Caco-2 (cell line): Measurements from ENCODE around the gene CLSTN1. TPM values are rescaled to one million over a fixed set of nuclear protein-coding genes. Genes with fewer than 3 reads are reported as not detected.

ENCODE experiments used
- BruUV-seq: library from RNA; stranded (reverse); fragments of 400-500 nt; replicated peaks from 2 replicates; lab custom pipeline; 2021; lab: Mats Ljungman, UMichigan
- CTCF ChIA-PET: fragments of 300-600 bp; sonication (Branson Sonifier 250); formaldehyde crosslinking; loops from one replicate; lab custom pipeline; 2022; ENCODE audit warnings: antibody characterized with exemption; lab: Charles Lee
- POLR2A ChIA-PET: fragments of 300-600 bp; sonication (Branson Sonifier 250); formaldehyde crosslinking; loops from one replicate; lab custom pipeline; 2022; ENCODE audit warnings: antibody characterized with exemption; lab: Charles Lee
- DNase-seq, 2 experiments: peaks; one replicate each; pipeline versions ENCODE4 v3.0.0 to v3.0.0-alpha.2; 2020 to 2022
- H3K27me3 ChIP-seq: replicated peaks from 2 replicates; pipeline ENCODE4 v1.6.0; 2011; ENCODE audit warnings: low read length; ENCODE audit not compliant: control insufficient read depth, insufficient read depth
- H3K36me3 ChIP-seq: 2 replicates; pipeline ENCODE4 v1.5.1; 2011; ENCODE audit warnings: low read length; ENCODE audit not compliant: control insufficient read depth, insufficient read depth
- H3K4me1 ChIP-seq: fragments of 250-450 bp; sonication (Bioruptor Pico); 2 replicates; pipeline ENCODE4 v1.5.1; 2020; ENCODE audit warnings: mild to moderate bottlenecking
- H3K4me3 ChIP-seq: 2 replicates; pipeline ENCODE4 v1.5.1; 2011; ENCODE audit warnings: low read depth, mild to moderate bottlenecking, control low read depth, low read length
- H3K9me3 ChIP-seq: fragments of 250-450 bp; sonication (Bioruptor Pico); 2 replicates; pipeline ENCODE4 v1.5.1; 2020; ENCODE audit warnings: mild to moderate bottlenecking, moderate library complexity
- H3K27ac Mint-ChIP-seq: one replicate; pipeline ENCODE4 v1.8.0; 2022; ENCODE audit warnings: mixed read lengths; ENCODE audit not compliant: unreplicated experiment
- H3K27me3 Mint-ChIP-seq: one replicate; pipeline ENCODE4 v1.8.0; 2022; ENCODE audit warnings: mixed read lengths; ENCODE audit not compliant: insufficient read depth, unreplicated experiment
- H3K36me3 Mint-ChIP-seq: one replicate; pipeline ENCODE4 v1.8.0; 2022; ENCODE audit warnings: mild to moderate bottlenecking, mixed read lengths; ENCODE audit not compliant: insufficient read depth, unreplicated experiment
- H3K4me1 Mint-ChIP-seq: one replicate; pipeline ENCODE4 v1.8.0; 2022; ENCODE audit warnings: low read depth, mixed read lengths; ENCODE audit not compliant: unreplicated experiment
- H3K4me3 Mint-ChIP-seq: one replicate; pipeline ENCODE4 v1.8.0; 2022; ENCODE audit warnings: mild to moderate bottlenecking, moderate library complexity, mixed read lengths; ENCODE audit not compliant: unreplicated experiment
- H3K9me3 Mint-ChIP-seq: one replicate; pipeline ENCODE4 v1.8.0; 2022; ENCODE audit warnings: mixed read lengths; ENCODE audit not compliant: unreplicated experiment
- CTCF ChIP-seq, 2 experiments: fragments of 200-600 bp in 1 of 2; IDR thresholded peaks; 1 replicate in 1 of 2; 2 replicates in 1 of 2; pipeline versions ENCODE4 v1.5.1 to v1.8.0; 2011 to 2022; ENCODE audit warnings: antibody characterized with exemption in 1 of 2, control low read depth in 1 of 2, inconsistent platforms in 1 of 2, low read depth in 1 of 2, low read length in 1 of 2, mild to moderate bottlenecking in 1 of 2, moderate library complexity in 1 of 2; ENCODE audit not compliant: insufficient read depth in 1 of 2, severe bottlenecking in 1 of 2, unreplicated experiment in 1 of 2
- intact Hi-C: fragments of 100-400 bp; cut with micrococcal nuclease; formaldehyde crosslinking; loops from one replicate; pipeline ENCODE4 v1.10.0; 2022; ENCODE audit not compliant: unreplicated experiment
- total RNA-seq: library from RNA; stranded (reverse); gene quantifications from 2 replicates; pipeline ENCODE4 v1.2.3, GENCODE V29; 2022

Gene CLSTN1
- total RNA-seq, 1 experiment from 2014 or later = 102 TPM

DNA sequence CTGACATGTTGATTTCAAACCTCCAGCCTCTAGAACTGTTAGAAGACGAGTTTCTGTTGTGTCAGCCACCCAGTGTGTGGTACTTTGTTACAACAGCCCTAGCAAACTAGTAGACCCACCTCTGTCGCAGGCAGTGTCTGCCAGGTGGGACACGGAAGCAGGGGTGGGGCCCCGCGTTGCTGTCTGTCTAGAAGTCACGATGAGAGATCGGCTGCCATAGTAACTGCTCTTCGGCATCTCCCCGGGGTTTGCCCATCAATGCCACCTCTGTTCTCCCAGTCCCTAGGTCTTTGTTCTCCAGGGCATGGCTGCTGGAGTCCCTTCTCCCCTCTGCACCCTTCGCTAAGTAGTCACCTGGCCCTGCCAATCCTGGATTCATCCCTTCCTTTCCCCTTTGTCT is 15.2 kb upstream of the CLSTN1 start:
- ChIA-PET CTCF (no interaction called here), POLR2A (no interaction called here)
- Mint-ChIP-seq H3K36me3 (no peaks in the 10 kb centered on the region), H3K4me1 (no peaks in the 10 kb centered on the region), H3K4me3 (no peak overlapping the region), H3K9me3 (no peaks in the 10 kb centered on the region), H3K27me3 (peaks cover 3% of the 10 kb centered on the region), H3K27ac (no peak overlapping the region)
- H3K36me3 ChIP-seq = no peaks in the 10 kb centered on the region
- H3K4me3 ChIP-seq = no peak overlapping the region
- no peaks in the 10 kb centered on the region for H3K27me3 ChIP-seq
- DNase-seq = no peak
- no peaks in the 10 kb centered on the region for H3K4me1 ChIP-seq
- intact Hi-C loops = no loop called here
- H3K9me3 ChIP-seq = no peaks in the 10 kb centered on the region
- no peak for TF ChIP-seq CTCF (IDR thresholded peaks at IDR 0.05; ENCODE audit: insufficient read depth in 1 of 2, low read depth in 1 of 2, low read length in 1 of 2, severe bottlenecking in 1 of 2, unreplicated experiment in 1 of 2)
- BruUV-seq = no TSS peak

- ChIA-PET POLR2A (no interaction called here), CTCF (no interaction called here)
- no peaks in the 10 kb centered on the region for H3K4me1 ChIP-seq
- no peak for TF ChIP-seq CTCF (IDR thresholded peaks at IDR 0.05; ENCODE audit: insufficient read depth in 1 of 2, low read depth in 1 of 2, low read length in 1 of 2, severe bottlenecking in 1 of 2, unreplicated experiment in 1 of 2)
- H3K9me3 ChIP-seq = no peaks in the 10 kb centered on the region
- BruUV-seq = no TSS peak
- H3K27ac Mint-ChIP-seq = no peak overlapping the region
- intact Hi-C loops = no loop called here
- H3K4me3 Mint-ChIP-seq = no peak overlapping the region
- no peak for DNase-seq
- peaks cover 3% of the 10 kb centered on the region for H3K27me3 Mint-ChIP-seq
- no peaks in the 10 kb centered on the region for H3K36me3 Mint-ChIP-seq
- no peaks in the 10 kb centered on the region for H3K9me3 Mint-ChIP-seq
- H3K4me1 Mint-ChIP-seq = no peaks in the 10 kb centered on the region
- H3K27me3 ChIP-seq = no peaks in the 10 kb centered on the region
- H3K4me3 ChIP-seq = no peak overlapping the region
- no peaks in the 10 kb centered on the region for H3K36me3 ChIP-seq
Observed at GRCh38 chr1:9836632-9836960, 12.8 kb upstream of the CLSTN1 start.

DNA sequence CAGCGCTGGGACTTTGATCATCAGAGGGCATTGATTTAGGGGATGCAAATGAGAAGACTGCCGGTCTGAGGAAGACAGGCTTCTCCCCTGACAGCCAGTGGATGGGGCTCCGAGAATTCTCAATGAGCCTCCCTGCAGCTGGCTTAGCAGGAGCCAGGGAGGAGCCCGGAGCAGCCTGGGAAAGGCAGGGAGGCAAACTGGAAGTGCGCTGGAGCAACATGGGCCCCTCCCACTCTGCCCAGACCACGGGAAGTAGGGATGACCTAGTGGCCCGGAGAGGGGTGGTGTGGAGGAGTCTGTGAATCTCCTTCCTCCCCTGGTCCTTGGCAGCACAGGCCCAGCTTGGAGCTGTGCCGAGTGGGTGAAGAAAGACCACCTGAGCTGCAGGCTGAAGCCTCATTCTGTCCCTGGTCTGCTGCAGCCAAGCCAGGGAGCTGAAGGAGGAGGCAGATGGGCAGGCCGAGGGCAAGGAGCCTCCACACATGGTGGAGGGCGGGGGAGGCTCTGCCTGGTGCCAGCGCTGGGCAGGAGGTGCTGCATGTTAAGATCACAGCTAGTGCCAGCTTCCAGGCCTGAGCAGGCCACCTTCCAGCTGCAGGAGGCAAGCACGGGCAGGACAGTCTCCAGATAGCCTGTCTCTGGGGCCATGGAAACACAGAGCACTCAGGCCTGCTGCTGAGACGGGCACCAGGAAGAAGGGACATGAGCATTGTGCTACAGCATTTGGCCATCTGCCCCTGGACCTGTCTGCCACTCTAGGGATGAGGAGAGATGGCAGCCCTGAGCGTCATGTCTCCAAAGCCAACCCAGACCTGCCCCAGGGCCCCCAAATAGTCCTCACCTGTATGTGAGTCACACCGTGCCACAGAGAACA is 12.2 kb upstream of the CLSTN1 start:
- H3K4me1 ChIP-seq = no peaks in the 10 kb centered on the region
- no peak overlapping the region for H3K4me3 ChIP-seq
- no peaks in the 10 kb centered on the region for H3K9me3 ChIP-seq
- Mint-ChIP-seq H3K36me3 (no peaks in the 10 kb centered on the region), H3K9me3 (no peaks in the 10 kb centered on the region), H3K4me1 (no peaks in the 10 kb centered on the region), H3K4me3 (no peak overlapping the region), H3K27ac (no peak overlapping the region), H3K27me3 (peaks cover 3% of the 10 kb centered on the region)
- H3K36me3 ChIP-seq = no peaks in the 10 kb centered on the region
- intact Hi-C loops = no loop called here
- no peaks in the 10 kb centered on the region for H3K27me3 ChIP-seq
- TF ChIP-seq CTCF (IDR thresholded peaks at IDR 0.05; ENCODE audit: insufficient read depth in 1 of 2, low read depth in 1 of 2, low read length in 1 of 2, severe bottlenecking in 1 of 2, unreplicated experiment in 1 of 2) = no peak
- DNase-seq = no peak
- POLR2A ChIA-PET = no interaction called here
- CTCF ChIA-PET = no interaction called here
- BruUV-seq = no TSS peak
